Transverse colon (tissue), 4 donors: ENCODE results near the gene AGO1. TPM values are rescaled to one million over a fixed set of nuclear protein-coding genes. Genes with fewer than 3 reads are reported as not detected.
A peak's percentile ranks its signal among the peaks of the same experiment; 100 is the strongest.

ENCODE experiments used
- DNase-seq: peaks from one replicate; pipeline ENCODE4 v3.0.0-alpha.2; 2019
- H3K27ac ChIP-seq, 4 donors: fragments of 200-600 bp; sonication (generic); 2 replicates each; pipeline ENCODE4 v1.5.1; 2016 to 2018; ENCODE audit warnings: inconsistent platforms in 4 of 4
- H3K27me3 ChIP-seq: fragments of 200-600 bp; sonication (generic); 2 replicates; pipeline ENCODE4 v1.5.1; 2017; ENCODE audit warnings: inconsistent platforms
- H3K36me3 ChIP-seq, 4 donors: fragments of 200-600 bp; sonication (generic); 2 replicates each; pipeline ENCODE4 v1.5.1; 2017 to 2019; ENCODE audit warnings: inconsistent platforms in 4 of 4
- H3K4me1 ChIP-seq, 4 donors: fragments of 200-600 bp; sonication (generic); 2 replicates each; pipeline ENCODE4 v1.5.1; 2017 to 2020; ENCODE audit warnings: inconsistent platforms in 4 of 4
- H3K4me3 ChIP-seq, 4 donors: fragments of 200-600 bp; sonication (generic); 1 replicate in 1 of 4; 2 replicates in 3 of 4; pipeline versions ENCODE4 v1.5.1 to v1.6.1; 2017 to 2019; ENCODE audit warnings: inconsistent platforms in 4 of 4
- H3K9me3 ChIP-seq, 2 donors: fragments of 200-600 bp; sonication (generic); 2 replicates each; pipeline ENCODE4 v1.5.1; 2017 to 2019; ENCODE audit warnings: inconsistent platforms in 2 of 2
- EP300 ChIP-seq: sonication (generic); formaldehyde crosslinking; IDR thresholded peaks from one replicate; pipeline ENCODE4 v1.6.1; 2017; ENCODE audit warnings: antibody characterized with exemption, low read depth
- POLR2A ChIP-seq: fragments of 450-650 bp; IDR thresholded peaks from one replicate; pipeline ENCODE4 v1.6.1; 2016; ENCODE audit warnings: antibody characterized with exemption, mild to moderate bottlenecking, moderate library complexity
- POLR2AphosphoS5 ChIP-seq, 3 donors: sonication (generic); formaldehyde crosslinking; IDR thresholded peaks; one replicate each; pipeline ENCODE4 v1.6.1; 2016; ENCODE audit warnings: antibody characterized with exemption in 3 of 3
- WGBS, 2 donors: methylation state at CpG; one replicate each; pipeline ENCODE4 v1.1.5; 2018; ENCODE audit warnings: low coverage in 1 of 2; 5-methylcytosine and 5-hydroxymethylcytosine counted together
- in situ Hi-C, 4 donors: fragments of 200-750 bp; cut with MboI; loops; one replicate each; pipeline versions ENCODE4 v1.15.0 to v1.15.1; 2017; ENCODE audit warnings: low sequenced_read_pairs in 3 of 4, low pct_ligation_motif_present in 1 of 4, low pct_unique_long_range_greater_than_20kb in 1 of 4
- intact Hi-C: fragments of 100-400 bp; cut with DNase I; formaldehyde crosslinking; loops from one replicate; pipeline ENCODE4 v1.15.1; 2023; ENCODE audit warnings: low total_unique reads
- total RNA-seq, 4 donors: library from RNA; depleted of rRNA; stranded (reverse); fragments of >200 nt; gene quantifications; one replicate each; pipeline ENCODE4 v1.1.0, GENCODE V29; 2016
- TF ChIP-seq, protein P1 (sequence below), 5 experiments: fragments of 200-600 bp in 3 of 5; fragments of 450-650 bp in 2 of 5; sonication (generic) in 3 of 5; IDR thresholded peaks; 1 replicate in 2 of 5; 2 replicates in 3 of 5; pipeline ENCODE4 v1.5.1; 2016 to 2017; ENCODE audit warnings: antibody characterized with exemption in 5 of 5, inconsistent platforms in 3 of 5, mild to moderate bottlenecking in 2 of 5, moderate library complexity in 1 of 5

The AGO1 gene
- total RNA-seq, 4 donors from 2014 or later = 20.6 to 40.2 (median 24.0) TPM

DNA sequence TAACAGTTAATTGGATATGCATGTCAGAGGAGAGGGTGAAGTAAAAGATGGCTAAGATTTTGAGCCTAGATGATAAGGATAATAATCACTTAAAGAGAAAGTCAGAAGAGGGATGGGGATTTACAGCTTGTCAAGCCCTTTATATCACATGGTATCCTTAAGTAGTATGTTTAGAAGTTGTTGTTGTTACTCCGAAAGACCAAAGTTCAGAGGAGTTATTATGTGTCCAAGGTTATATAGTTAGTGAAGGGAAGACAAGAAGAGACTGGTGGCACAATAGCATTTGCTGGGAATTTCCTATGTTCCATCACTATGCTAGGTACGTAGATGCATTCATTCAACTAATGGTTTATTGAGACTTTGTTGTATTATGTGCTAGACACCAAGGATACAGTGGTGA lies 30.8 kb upstream of the AGO1 start:
- intact Hi-C loops (no loop called here), in situ Hi-C loops (no loop called here)
- Histone ChIP-seq H3K27me3 (no peaks in the 10 kb centered on the region), H3K9me3 (no peaks in the 10 kb centered on the region), H3K4me3 (no peak overlapping the region), H3K4me1 (peaks cover 5 to 23% (median 8%) of the 10 kb centered on the region in 4 donors), H3K36me3 (peaks cover 0 to 13% (median 2%) of the 10 kb centered on the region in 4 donors), H3K27ac (peak overlapping the region in 3 of 4 donors; percentile 28 to 70 (median 66))
- WGBS, 2 donors = 34 to 40% methylated on average over 2 of the region's 2 CpGs
- no peak for DNase-seq
- TF ChIP-seq POLR2AphosphoS5 (IDR thresholded peaks at IDR 0.05) (no peak), EP300 (no peak), POLR2A (no peak)
- TF ChIP-seq, protein P1, sequence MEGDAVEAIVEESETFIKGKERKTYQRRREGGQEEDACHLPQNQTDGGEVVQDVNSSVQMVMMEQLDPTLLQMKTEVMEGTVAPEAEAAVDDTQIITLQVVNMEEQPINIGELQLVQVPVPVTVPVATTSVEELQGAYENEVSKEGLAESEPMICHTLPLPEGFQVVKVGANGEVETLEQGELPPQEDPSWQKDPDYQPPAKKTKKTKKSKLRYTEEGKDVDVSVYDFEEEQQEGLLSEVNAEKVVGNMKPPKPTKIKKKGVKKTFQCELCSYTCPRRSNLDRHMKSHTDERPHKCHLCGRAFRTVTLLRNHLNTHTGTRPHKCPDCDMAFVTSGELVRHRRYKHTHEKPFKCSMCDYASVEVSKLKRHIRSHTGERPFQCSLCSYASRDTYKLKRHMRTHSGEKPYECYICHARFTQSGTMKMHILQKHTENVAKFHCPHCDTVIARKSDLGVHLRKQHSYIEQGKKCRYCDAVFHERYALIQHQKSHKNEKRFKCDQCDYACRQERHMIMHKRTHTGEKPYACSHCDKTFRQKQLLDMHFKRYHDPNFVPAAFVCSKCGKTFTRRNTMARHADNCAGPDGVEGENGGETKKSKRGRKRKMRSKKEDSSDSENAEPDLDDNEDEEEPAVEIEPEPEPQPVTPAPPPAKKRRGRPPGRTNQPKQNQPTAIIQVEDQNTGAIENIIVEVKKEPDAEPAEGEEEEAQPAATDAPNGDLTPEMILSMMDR (IDR thresholded peaks at IDR 0.05) = no peak

DNA sequence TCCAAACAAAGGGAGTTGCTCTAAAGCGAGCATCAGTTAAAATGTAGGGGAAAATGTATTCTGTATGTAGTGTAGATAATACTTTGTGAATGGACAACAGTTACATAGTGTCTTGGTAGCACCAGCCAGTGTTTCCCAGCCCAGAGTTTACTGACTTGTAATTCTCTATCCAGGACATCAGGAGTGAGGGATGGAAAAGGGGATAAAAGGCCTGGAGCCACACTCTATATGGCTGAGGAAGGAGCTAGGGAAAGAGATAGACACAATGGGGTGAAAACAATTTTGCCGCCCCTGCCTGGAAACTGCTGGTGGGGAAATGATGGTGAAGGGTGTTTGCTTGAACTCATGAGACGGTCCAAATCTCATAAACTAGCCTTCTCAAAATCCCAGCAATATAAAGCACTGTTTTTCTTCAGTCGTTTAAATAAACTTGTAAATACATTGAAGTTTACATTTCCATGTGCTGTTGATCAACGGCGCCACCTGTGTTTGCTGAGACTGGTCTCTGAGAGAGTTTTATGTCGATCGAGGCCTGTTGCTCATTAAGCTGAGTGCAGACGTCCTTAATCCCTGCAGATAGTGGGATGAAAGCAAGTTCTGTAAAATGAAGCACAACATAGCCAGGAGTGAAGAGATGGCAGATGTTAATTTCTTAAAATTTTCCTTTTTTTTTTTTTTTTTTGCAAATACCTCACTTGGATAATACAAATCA lies 27.9 kb upstream of the AGO1 start:
- Histone ChIP-seq H3K27ac (no peak overlapping the region), H3K4me1 (peaks cover 0 to 20% (median 7%) of the 10 kb centered on the region in 4 donors), H3K36me3 (peaks cover 0 to 13% (median 1%) of the 10 kb centered on the region in 4 donors), H3K9me3 (no peaks in the 10 kb centered on the region), H3K4me3 (no peak overlapping the region), H3K27me3 (no peaks in the 10 kb centered on the region)
- in situ Hi-C loops (no loop called here), intact Hi-C loops (no loop called here)
- 54 to 63% methylated on average over 8 to 9 of the region's 9 CpGs for WGBS, 2 donors
- DNase-seq = no peak
- TF ChIP-seq, protein P1 (IDR thresholded peaks at IDR 0.05) = no peak
- TF ChIP-seq POLR2A = no peak
- TF ChIP-seq POLR2AphosphoS5 (IDR thresholded peaks at IDR 0.05) = no peak
- no peak for TF ChIP-seq EP300

DNA sequence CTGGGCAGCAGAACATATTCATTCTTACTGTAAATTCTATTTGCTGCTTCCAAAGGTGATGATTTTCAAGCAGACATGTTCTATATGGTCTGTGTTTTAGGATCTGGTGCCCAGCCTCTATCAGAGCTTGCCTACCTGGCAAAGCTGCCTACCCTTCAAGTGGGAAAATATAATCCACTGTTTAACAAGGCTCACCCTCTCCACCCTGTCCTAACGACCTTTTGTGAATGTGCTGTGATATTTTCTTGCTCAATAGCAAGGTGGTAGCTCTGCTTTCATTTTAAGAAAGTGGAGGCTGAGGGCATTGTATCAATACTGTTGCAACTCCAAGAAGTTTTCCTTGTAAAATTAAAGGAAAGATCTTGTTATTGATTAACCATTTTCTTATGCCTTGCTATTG lies 26.0 kb upstream of the AGO1 start:
- H3K27ac ChIP-seq = no peak overlapping the region
- WGBS, 2 donors = 0 to 65% methylated on average over 1 of the region's 1 CpG

DNA sequence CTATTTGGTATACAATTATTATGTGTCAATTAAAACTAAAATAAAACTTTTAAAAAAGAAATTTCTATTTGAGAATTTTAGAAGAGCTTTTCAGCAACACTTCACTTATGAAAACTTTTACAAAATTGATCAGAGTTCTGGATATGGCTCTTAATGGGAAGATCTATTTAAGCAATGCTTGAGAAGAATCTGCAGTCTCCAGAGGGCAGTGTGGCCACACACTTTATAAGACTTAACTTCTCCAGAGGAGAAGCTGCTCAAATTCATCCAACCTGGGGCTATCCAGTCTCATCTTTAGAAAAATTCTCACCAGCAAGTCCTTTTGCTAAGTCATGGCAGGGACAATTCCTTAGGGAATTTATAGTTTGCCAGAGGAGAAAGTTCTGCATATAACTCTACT lies 25.2 kb upstream of the AGO1 start:
- in situ Hi-C loops (no loop called here), intact Hi-C loops (no loop called here)
- no peaks in the 10 kb centered on the region for H3K27me3 ChIP-seq
- no peak overlapping the region for H3K4me3 ChIP-seq
- H3K4me1 ChIP-seq = peaks cover 0 to 6% (median 0%) of the 10 kb centered on the region in 4 donors
- no peaks in the 10 kb centered on the region for H3K9me3 ChIP-seq
- DNase-seq = no peak
- TF ChIP-seq POLR2A = no peak
- TF ChIP-seq, protein P1 (IDR thresholded peaks at IDR 0.05) = peak in 1 of 5 experiments; percentile 11
- no peak for TF ChIP-seq EP300
- TF ChIP-seq POLR2AphosphoS5 (IDR thresholded peaks at IDR 0.05) = no peak
- no peak overlapping the region for H3K27ac ChIP-seq
- peaks cover 0 to 8% (median 0%) of the 10 kb centered on the region in 4 donors for H3K36me3 ChIP-seq

More for the DNA sequence above, 26.0 kb upstream of the AGO1 start:
- Histone ChIP-seq H3K36me3 (peaks cover 0 to 8% (median 0%) of the 10 kb centered on the region in 4 donors), H3K27me3 (no peaks in the 10 kb centered on the region), H3K4me1 (peaks cover 0 to 9% (median 1%) of the 10 kb centered on the region in 4 donors), H3K4me3 (no peak overlapping the region), H3K9me3 (no peaks in the 10 kb centered on the region)
- TF ChIP-seq, protein P1 (IDR thresholded peaks at IDR 0.05) = no peak
- no peak for TF ChIP-seq EP300
- no peak for TF ChIP-seq POLR2A
- no peak for TF ChIP-seq POLR2AphosphoS5 (IDR thresholded peaks at IDR 0.05)
- no peak for DNase-seq
- in situ Hi-C loops = no loop called here
- intact Hi-C loops = no loop called here
